ENCODE measurements around the gene TMPRSS9.
"Not testable (repeated sequence)": the region's sequence is repeated elsewhere in the genome, so short reads cannot be mapped to it uniquely, and the experiment has no call there.

Gene TMPRSS9

DNA sequence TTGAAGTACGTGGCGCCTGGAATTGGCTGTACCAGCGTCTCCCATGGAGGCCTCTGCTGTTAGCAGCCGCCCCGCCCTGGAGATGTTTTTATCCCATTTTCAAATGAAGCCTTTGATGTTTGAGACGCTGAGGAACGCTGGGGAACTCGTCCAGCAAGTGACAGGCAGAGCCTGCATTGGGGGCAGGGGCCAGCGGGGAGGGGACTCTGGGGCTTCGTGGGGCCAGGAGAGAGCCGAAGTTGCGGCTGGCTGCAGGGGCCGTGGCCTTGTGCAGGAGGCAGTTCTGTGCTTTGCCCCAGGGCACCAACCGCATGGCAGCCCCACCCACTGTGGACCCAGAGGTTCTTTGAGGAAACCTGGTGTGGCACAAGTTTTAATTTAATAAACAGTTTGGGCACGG is 18.1 kb upstream of the TMPRSS9 start:
- H3K4me3 ChIP-seq (ENCODE audit: control insufficient read depth, low read depth, low read length): no peak overlapping the region
- TF ChIP-seq, protein P1, sequence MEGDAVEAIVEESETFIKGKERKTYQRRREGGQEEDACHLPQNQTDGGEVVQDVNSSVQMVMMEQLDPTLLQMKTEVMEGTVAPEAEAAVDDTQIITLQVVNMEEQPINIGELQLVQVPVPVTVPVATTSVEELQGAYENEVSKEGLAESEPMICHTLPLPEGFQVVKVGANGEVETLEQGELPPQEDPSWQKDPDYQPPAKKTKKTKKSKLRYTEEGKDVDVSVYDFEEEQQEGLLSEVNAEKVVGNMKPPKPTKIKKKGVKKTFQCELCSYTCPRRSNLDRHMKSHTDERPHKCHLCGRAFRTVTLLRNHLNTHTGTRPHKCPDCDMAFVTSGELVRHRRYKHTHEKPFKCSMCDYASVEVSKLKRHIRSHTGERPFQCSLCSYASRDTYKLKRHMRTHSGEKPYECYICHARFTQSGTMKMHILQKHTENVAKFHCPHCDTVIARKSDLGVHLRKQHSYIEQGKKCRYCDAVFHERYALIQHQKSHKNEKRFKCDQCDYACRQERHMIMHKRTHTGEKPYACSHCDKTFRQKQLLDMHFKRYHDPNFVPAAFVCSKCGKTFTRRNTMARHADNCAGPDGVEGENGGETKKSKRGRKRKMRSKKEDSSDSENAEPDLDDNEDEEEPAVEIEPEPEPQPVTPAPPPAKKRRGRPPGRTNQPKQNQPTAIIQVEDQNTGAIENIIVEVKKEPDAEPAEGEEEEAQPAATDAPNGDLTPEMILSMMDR (conservative IDR thresholded peaks at IDR 0.05; ENCODE audit: control insufficient read depth, insufficient read depth, low read depth, low read length): no peak
- DNase-seq (ENCODE audit: low read depth): no peak

DNA sequence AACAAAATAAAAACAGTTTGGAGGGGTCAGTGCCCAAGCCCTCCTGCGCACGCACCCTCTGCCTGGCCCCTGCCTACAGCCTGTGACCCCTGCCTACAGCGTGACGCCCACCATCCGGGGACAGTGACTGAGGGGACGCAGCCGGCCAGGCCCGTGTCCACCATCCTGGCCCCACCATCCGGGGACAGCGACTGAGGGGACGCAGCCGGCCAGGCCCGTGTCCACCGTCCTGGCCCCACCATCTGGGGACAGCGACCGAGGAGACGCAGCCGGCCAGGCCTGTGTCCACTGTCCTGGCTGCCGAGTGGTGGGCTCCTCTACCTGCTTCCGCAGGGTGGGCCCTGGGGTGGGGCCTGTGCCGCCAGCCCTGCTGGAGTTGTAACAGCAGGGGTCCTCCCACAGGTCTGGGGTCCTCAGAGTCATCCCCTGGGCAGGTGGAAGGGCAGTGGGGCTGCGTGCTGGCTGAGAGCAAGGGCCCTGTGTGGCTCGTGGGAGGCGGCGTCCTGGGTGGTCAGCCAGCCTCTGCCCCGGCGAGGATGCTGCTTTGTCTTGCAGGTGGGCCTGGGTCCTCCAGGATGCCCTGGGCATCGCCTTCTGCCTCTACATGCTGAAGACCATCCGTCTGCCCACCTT is 17.3 kb upstream of the TMPRSS9 start:
- H3K4me3 ChIP-seq (ENCODE audit: control insufficient read depth, low read depth, low read length): no peak overlapping the region
- no peak for DNase-seq (ENCODE audit: low read depth)
- TF ChIP-seq, protein P1 (conservative IDR thresholded peaks at IDR 0.05; ENCODE audit: control insufficient read depth, insufficient read depth, low read depth, low read length): no peak

DNA sequence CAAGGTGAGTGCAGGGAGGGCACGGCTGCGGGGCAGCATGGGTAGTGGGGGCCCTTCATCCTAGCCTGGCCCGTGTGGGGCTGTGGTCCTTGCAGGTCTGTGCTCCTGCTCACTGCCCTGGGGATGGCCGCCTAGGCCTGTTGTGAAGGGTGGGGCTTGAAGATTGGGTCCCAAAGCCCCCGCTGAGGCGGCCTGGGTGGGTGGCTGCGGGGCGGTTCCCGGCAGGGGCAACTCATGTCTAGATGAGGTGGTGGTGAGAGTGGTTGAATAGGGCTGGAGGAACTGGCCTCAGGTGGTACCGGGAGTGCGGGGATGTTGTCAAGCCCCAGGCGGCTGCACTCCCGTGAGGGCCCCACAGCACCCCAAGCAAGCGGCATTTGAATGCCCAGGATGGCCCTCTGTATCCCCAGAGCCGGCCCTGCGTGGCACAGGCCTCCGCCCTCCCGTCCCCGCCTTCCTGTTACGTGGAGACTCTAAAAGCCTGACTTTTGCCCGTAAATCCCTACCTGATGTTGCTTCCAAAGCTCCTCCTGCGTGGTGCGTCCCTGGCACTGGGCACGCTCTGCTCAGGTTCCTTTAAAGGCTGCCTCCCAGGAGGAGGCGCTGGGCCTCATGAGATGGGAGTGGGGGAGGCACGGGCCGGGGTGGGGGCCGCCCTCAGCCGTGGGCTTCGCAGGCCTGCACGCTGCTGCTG is 16.6 kb upstream of the TMPRSS9 start:
- no peak overlapping the region for H3K4me3 ChIP-seq (ENCODE audit: control insufficient read depth, low read depth, low read length)
- TF ChIP-seq, protein P1 (conservative IDR thresholded peaks at IDR 0.05; ENCODE audit: control insufficient read depth, insufficient read depth, low read depth, low read length): no peak
- DNase-seq (ENCODE audit: low read depth): no peak

GRCh38 chr19:2344381-2344870 is 15.6 kb upstream of the TMPRSS9 start:
- no peak overlapping the region for H3K4me3 ChIP-seq (ENCODE audit: control insufficient read depth, low read depth, low read length)
- TF ChIP-seq, protein P1 (conservative IDR thresholded peaks at IDR 0.05; ENCODE audit: control insufficient read depth, insufficient read depth, low read depth, low read length): no peak
- DNase-seq (ENCODE audit: low read depth): no peak

DNA sequence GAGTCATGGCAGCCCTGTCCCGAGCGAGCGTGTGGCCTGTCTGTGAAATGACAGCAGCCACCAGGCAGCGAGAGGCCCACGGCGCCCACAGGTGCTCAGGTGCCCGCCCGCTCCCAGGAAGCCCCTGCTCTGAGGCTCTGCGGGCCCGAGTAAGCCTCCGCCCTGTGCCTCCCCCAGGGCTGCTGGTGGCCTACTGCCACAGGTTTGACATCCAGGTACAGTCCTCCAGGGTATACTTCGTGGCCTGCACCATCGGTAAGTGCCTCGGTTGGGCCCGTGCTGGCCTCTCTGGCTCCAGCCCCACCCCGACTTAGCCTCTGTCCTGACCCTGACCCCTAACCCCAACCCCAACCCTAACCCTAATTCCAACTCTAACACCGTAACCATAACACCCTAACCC is 15.0 kb upstream of the TMPRSS9 start:
- no peak overlapping the region for H3K4me3 ChIP-seq (ENCODE audit: control insufficient read depth, low read depth, low read length)
- TF ChIP-seq, protein P1 (conservative IDR thresholded peaks at IDR 0.05; ENCODE audit: control insufficient read depth, insufficient read depth, low read depth, low read length): no peak
- DNase-seq (ENCODE audit: low read depth): no peak

DNA sequence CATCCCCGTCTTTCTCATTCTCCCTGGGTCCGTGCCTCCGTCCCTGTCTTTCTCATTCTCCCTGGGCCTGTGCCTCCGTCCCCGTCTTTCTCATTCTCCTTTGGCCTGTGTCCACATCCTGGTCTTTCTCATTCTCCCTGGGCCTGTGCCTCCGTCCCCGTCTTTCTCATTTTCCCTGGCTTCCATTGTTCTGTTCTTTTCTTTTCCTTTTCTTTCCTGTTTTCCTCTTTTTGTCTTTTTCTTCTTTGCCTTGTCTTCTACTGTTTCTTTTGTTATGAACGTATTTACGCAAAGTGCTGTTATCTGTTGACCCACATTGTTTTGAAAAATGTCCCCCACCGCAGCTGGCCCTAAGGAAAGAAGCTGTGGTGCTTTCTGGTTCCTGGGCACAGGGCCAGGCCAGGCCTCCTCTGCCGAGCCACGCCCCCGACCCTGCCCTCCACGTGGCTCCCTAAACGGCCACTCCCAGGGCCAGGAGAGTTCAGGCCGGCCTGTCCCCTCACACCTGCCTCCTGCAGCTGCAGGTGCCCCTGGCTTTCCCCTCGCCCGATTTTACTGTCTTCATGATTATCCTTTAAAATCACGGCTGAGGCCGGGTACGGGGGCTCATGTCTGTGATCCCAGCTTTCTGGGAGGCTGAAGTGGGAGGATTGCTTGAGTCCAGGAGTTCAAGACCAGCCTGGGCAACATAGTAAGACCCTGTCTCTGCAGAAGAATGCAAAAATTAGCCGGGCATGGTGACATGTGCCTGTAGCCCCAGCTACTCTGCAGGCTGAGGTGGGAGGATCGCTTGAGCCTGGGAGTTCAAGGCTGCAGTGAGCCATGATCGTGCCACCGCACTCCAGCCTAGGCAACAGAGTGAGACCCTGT is 14.0 kb upstream of the TMPRSS9 start:
- TF ChIP-seq, protein P1 (conservative IDR thresholded peaks at IDR 0.05; ENCODE audit: control insufficient read depth, insufficient read depth, low read depth, low read length): no peak
- peak; percentile 18 for DNase-seq (ENCODE audit: low read depth)
- H3K4me3 ChIP-seq (ENCODE audit: control insufficient read depth, low read depth, low read length): no peak overlapping the region

- not testable (repeated sequence) for H3K4me3 ChIP-seq (ENCODE audit: control insufficient read depth, low read depth, low read length); DNase-seq (ENCODE audit: low read depth)
Observed at GRCh38 chr19:2349818-2350217, 10.2 kb upstream of the TMPRSS9 start.
